ENCODE measurements around the gene SFT2D3.

Gene SFT2D3

GRCh38 chr2:127698553-127699355 lies 2.5 kb upstream of the SFT2D3 start:
- H3K4me1 ChIP-seq (ENCODE audit: control insufficient read depth, low read length), result peaks cover 30% of the 10 kb centered on the region
- peaks cover 15% of the 10 kb centered on the region for H3K36me3 ChIP-seq (ENCODE audit: control insufficient read depth, low read length)

GRCh38 chr2:127700527-127701192 lies 637 bp upstream of the SFT2D3 start:
- peaks cover 33% of the 10 kb centered on the region for H3K36me3 ChIP-seq (ENCODE audit: control insufficient read depth, low read length)
- peak overlapping the region; percentile 65 for H3K27ac ChIP-seq (ENCODE audit: low read depth, low read length)
- no peaks in the 10 kb centered on the region for H3K9me2 ChIP-seq (replicated peaks; ENCODE audit: control insufficient read depth, low read length)
- H3K27me3 ChIP-seq (ENCODE audit: control insufficient read depth, low read length), result no peaks in the 10 kb centered on the region
- peaks cover 33% of the 10 kb centered on the region for H3K79me2 ChIP-seq (ENCODE audit: control insufficient read depth, low read length)
- H4K20me1 ChIP-seq (ENCODE audit: control insufficient read depth, insufficient read depth, low read depth, low read length), result peaks cover 6% of the 10 kb centered on the region; the same call in 1 of the 2 replicates
- peak overlapping the region; percentile 91 for H3K4me2 ChIP-seq (ENCODE audit: low read length)
- no peak for TF ChIP-seq EZH2phosphoT487 (IDR thresholded peaks at IDR 0.05; ENCODE audit: borderline replicate concordance, low read length)
- peak; percentile 31 for TF ChIP-seq CTCF (IDR thresholded peaks at IDR 0.05; ENCODE audit: low read depth, low read length, poor library complexity, severe bottlenecking)
- H3K9me3 ChIP-seq (ENCODE audit: control insufficient read depth, insufficient read depth, low read length), result no peaks in the 10 kb centered on the region
- peaks cover 35% of the 10 kb centered on the region for H3K4me1 ChIP-seq (ENCODE audit: control insufficient read depth, low read length)
- peaks cover 19% of the 10 kb centered on the region for H3F3A ChIP-seq (ENCODE audit: control insufficient read depth, insufficient read depth)
- peak overlapping the region; percentile 84 for H3K4me3 ChIP-seq (ENCODE audit: low read length)

More at GRCh38 chr2:127698553-127699355, 2.5 kb upstream of the SFT2D3 start:
- H3K27ac ChIP-seq (ENCODE audit: low read depth, low read length), result no peak overlapping the region
- H4K20me1 ChIP-seq (ENCODE audit: control insufficient read depth, insufficient read depth, low read depth, low read length), result peaks cover 6% of the 10 kb centered on the region; the same call in 1 of the 2 replicates
- H3F3A ChIP-seq (ENCODE audit: control insufficient read depth, insufficient read depth), result peaks cover 8% of the 10 kb centered on the region
- H3K4me2 ChIP-seq (ENCODE audit: low read length), result no peak overlapping the region
- no peak for TF ChIP-seq CTCF (IDR thresholded peaks at IDR 0.05; ENCODE audit: low read depth, low read length, poor library complexity, severe bottlenecking)
- no peak for TF ChIP-seq EZH2phosphoT487 (IDR thresholded peaks at IDR 0.05; ENCODE audit: borderline replicate concordance, low read length)
- H3K9me2 ChIP-seq (replicated peaks; ENCODE audit: control insufficient read depth, low read length), result no peaks in the 10 kb centered on the region
- peaks cover 17% of the 10 kb centered on the region for H3K79me2 ChIP-seq (ENCODE audit: control insufficient read depth, low read length)
- no peak overlapping the region for H3K4me3 ChIP-seq (ENCODE audit: low read length)
- no peaks in the 10 kb centered on the region for H3K27me3 ChIP-seq (ENCODE audit: control insufficient read depth, low read length)
- H3K9me3 ChIP-seq (ENCODE audit: control insufficient read depth, insufficient read depth, low read length), result no peaks in the 10 kb centered on the region

GRCh38 chr2:127701651-127702394 lies 526 bp downstream of the SFT2D3 start:
- Histone ChIP-seq H3K9me2 (replicated peaks; ENCODE audit: control insufficient read depth, low read length) (no peaks in the 10 kb centered on the region), H3K4me2 (ENCODE audit: low read length) (peak overlapping the region; percentile 91), H3K4me1 (ENCODE audit: control insufficient read depth, low read length) (peaks cover 35% of the 10 kb centered on the region), H3K79me2 (ENCODE audit: control insufficient read depth, low read length) (peaks cover 33% of the 10 kb centered on the region), H3F3A (ENCODE audit: control insufficient read depth, insufficient read depth) (peaks cover 23% of the 10 kb centered on the region), H3K27me3 (ENCODE audit: control insufficient read depth, low read length) (no peaks in the 10 kb centered on the region), H3K9me3 (ENCODE audit: control insufficient read depth, insufficient read depth, low read length) (no peaks in the 10 kb centered on the region), H3K27ac (ENCODE audit: low read depth, low read length) (peak overlapping the region; percentile 65), H4K20me1 (ENCODE audit: control insufficient read depth, insufficient read depth, low read depth, low read length) (peaks cover 6% of the 10 kb centered on the region; the same call in 1 of the 2 replicates), H3K4me3 (ENCODE audit: low read length) (peak overlapping the region; percentile 84), H3K36me3 (ENCODE audit: control insufficient read depth, low read length) (peaks cover 44% of the 10 kb centered on the region)
- TF ChIP-seq EZH2phosphoT487 (IDR thresholded peaks at IDR 0.05; ENCODE audit: borderline replicate concordance, low read length) (no peak), CTCF (IDR thresholded peaks at IDR 0.05; ENCODE audit: low read depth, low read length, poor library complexity, severe bottlenecking) (no peak)
